Hematopoietic multipotent progenitor cell treated with erythropoietin and hydrocortisone succinate and interleukin-3 and kit ligand, for 6 days (in vitro differentiated cells): ENCODE results near the gene NINL.
"Not testable (repeated sequence)": the region's sequence is repeated elsewhere in the genome, so short reads cannot be mapped to it uniquely, and the experiment has no call there.

Source experiments
- DNase-seq: peaks from one replicate; pipeline ENCODE4 v3.0.0-alpha.2; 2015

Gene NINL

GRCh38 chr20:25551413-25552215 lies 33.7 kb downstream of the NINL start:
- no peak for DNase-seq

- DNase-seq: not testable (repeated sequence)
Measured at GRCh38 chr20:25550645-25551337, 34.5 kb downstream of the NINL start.

DNA sequence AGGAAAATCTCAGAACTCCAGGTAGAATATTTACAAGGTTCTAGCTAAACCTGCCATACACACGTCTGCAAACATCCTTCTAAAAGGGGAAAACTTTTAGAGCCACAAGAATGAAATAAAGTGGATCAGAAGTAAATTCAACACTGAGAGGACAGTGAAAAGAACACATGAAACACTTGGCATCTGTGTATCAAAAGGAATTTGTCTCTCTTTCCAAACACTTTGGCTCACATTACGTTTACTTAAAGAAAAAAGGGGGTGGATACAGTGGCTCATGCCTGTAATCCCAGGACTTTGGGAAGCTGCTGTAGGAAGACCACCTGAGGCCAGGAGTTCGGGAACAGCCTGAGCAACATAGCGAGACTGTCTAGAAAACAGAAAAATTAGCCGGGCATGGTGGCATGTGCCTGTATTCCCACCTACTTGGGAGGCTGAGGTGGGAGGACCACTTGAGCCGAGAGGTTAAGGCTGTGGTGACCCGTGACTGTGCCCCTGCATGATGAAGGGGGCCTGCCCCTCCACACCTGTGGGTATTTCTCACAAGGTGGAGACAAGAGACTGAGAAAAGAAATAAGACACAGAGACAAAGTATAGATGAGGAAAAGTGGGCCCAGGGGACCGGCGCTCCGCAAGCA lies 35.4 kb downstream of the NINL start:
- no peak for DNase-seq

DNA sequence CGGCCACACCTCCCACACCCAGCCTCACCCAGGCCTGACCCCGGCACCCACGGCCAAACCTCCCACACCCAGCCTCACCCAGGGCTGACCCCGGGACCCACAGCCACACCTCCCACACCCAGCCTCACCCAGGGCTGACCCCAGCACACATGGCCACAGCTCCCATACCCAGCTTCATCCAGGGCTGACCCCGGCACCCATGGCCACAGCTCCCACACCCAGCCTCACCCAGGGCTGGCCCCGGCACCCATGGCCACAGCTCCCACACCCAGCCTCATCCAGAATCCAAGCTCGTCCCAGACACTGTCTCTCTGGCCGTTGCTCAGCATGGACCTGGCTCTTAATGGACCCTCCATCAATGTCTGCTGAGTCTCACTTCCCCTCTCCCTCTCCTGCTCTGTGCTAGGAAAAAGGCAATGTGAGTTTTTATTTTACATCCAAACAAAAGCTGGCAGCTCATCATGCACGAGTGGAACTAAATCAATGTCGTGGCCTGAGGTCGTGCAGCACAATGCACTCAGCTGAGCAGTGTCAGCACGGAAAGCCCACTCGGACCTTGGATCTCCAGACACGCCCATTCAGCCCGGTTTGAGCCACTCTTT lies 36.1 kb downstream of the NINL start:
- DNase-seq: no peak

DNA sequence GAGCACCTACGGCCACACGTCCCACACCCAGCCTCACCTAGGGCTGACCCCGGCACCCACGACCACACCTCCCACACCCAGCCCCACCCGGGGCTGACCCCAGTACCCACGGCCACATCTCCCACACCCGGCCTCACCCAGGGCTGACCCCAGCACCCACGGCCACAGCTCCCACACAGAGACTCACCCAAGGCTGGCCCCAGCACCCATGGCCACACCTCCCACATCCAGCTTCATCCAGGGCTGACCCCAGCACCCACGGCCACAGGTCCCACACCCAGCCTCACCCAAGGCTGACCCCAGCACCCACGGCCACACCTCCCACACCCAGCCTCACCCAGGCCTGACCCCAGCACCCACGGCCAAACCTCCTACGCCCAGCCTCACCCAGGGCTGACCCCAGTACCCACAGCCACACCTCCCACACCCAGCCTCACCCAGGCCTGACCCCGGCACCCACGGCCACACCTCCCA lies 36.7 kb downstream of the NINL start:
- DNase-seq: no peak

DNA sequence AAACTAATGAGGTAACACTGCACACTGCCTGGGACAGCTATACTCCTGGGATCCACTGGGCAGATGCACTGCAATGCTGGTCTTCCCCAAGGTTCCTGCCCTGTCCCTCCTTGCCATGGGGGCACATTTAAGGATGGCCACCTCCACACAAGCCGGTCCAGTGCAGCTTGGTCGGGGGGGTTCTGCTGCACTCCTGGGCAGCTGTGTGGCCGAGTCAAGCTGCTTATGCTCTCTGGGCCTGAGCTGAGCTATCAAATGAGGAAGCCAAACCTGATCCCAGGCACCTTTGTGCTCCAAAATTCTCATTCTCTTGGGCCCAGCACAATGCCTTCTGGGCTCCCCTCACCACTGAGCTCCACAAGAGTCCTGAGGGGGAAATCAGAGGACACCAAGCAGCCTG lies 37.3 kb downstream of the NINL start:
- DNase-seq: no peak

DNA sequence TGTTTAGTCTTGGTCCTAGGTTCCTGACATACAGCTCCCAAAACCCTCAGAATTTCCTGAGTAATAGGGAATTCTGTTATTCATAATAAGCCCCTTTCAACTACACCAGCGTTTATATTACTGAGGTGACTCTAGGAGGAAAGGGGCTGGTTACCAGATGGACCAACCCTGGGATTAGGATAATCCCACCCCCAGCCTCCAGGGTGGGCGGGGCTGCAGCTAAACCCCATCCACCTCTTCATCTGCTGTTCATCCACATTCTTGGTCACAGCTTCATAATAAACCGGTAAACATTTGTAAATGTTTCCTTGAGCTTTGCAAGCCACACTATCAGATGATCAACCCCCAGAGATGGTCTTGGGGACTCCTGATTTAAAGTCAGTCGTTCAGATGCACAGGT lies 38.3 kb downstream of the NINL start:
- DNase-seq: no peak

GRCh38 chr20:25546048-25546447 lies 39.3 kb downstream of the NINL start:
- DNase-seq: no peak

- DNase-seq: no peak
Measured at GRCh38 chr20:25545171-25545570, 40.2 kb downstream of the NINL start.

DNA sequence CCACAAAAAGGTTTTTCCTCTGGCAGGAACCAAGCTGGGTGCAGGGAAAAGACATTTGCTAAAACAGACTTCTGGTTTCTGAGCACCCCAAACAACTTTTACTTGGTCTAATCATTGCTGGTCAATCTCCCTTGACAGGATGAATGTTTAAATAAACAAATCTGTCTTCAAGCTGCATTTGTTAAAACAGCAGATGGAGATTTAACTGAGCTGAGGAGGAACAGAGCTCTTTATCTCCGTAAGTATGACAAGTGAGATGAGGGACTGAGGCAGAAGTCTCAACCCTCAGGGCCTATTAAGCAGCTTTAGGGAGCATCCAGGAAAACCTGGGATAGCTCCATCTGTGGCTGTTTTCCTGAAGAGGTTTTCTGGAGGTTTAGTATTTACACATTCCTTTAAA lies 40.6 kb downstream of the NINL start:
- DNase-seq: no peak

DNA sequence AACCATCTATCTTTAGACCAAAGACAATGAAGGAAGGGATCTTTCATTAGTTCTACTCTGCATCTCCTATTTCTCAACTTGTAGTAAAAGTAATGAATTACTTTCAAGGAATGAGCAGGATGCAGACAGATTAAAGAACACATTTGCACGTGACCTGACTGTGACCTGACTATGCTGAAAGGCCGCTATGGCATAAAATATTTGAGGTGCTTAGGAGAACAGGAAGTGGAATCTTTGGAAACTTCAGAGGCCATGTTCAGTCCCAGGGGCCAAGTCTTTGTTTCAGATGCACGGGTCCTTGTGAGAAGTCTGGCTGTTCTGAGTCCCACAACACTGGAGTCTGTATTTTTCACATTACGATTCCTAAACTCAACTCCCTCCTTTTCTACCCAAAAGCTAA lies 41.0 kb downstream of the NINL start:
- DNase-seq: no peak

DNA sequence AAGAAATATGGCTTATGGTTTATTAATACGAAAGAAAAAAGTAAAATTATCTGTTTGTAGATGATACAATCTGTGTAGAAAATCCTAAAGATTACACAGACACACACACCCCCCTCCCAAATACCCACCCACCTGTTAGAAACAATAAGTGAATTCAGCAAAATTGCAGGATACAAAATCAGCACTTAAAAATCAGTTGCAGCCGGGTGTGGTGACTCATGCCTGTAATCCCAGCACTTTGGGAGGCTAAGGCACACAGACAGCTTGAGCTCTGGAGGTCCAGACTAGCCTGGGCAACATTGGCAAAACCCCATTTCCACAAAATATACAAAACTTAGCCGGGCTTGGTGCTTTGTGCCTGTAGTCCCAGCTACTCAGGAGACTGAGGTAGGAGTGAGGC lies 42.3 kb downstream of the NINL start:
- DNase-seq: no peak

GRCh38 chr20:25541676-25542075 lies 43.7 kb downstream of the NINL start:
- no peak for DNase-seq

- DNase-seq: peak; percentile 20
Measured at GRCh38 chr20:25539742-25540672, 45.3 kb downstream of the NINL start.

DNA sequence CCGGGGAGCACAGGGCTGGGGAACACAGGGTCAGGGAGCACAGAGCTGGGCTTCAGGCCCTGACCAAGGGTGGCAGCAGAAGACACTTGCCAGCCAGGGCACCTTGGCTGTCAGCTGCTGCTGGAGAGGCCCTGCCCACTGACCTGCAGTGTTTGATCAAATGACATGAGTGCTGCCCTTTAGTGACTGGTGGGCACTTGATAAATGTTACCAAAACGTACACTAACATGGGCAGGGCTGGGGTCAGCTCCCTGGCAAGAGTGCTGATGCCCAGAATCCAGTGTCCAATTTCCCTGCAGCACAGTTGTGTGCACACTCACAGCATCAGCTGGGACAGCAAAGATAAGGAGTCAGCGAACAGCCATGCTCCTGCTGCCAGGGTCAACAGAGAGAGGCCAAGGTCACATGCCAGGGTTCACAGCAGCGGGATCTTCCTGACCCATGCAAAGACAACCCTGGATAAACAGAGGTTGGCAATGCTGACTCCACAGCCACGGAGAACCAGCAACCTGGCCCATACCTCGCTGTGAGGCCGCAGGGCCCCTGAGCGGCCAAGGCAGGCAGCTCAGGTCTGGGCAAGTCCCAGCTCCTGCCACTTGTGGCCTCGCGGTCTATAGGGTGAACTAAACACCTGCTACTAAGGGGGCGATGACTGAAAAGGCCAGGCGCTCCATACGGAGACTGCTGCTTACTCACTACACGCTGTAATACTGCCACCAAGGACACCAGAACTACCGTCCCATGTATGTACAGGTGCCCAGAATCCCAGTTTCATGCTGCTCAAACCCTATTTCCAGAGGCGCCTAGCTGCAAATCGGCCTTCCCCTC lies 46.3 kb downstream of the NINL start:
- DNase-seq: no peak

GRCh38 chr20:25537890-25538289 lies 47.4 kb downstream of the NINL start:
- DNase-seq: no peak

DNA sequence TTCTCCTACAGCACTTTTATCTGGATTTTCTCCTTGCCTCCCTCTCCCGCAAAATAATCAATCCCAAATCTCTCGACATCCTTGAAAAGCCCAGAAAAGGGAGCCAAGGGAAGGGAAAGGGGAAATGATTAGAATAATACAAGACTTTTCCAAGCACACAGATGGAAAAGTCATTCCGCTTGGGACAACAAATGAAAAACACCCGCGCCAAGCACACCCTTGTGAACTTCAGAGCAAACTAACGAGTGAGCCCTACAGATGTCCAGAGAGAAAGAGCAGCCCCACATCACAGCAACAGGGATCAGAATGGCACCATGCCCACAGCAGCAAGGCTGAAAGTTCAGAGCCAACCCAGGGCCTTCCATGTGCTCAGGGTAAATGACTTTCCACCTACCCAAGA lies 49.6 kb downstream of the NINL start:
- no peak for DNase-seq

GRCh38 chr20:25534845-25535244 lies 50.5 kb downstream of the NINL start:
- no peak for DNase-seq

- no peak for DNase-seq
Measured at GRCh38 chr20:25533920-25534700, 51.2 kb downstream of the NINL start.

GRCh38 chr20:25532971-25533391 lies 52.4 kb downstream of the NINL start:
- DNase-seq: no peak
